GM12873 (cell line): ENCODE measurements around the gene ALDH3B1.

Experiments
- TF ChIP-seq, protein P1 (sequence below): IDR thresholded peaks from 2 replicates; pipeline ENCODE4 v1.5.1; 2012; ENCODE audit warnings: low read depth, mild to moderate bottlenecking, moderate library complexity, low read length, control low read depth; ENCODE audit not compliant: insufficient read depth; ENCODE audit errors: missing control alignments

The ALDH3B1 gene

DNA sequence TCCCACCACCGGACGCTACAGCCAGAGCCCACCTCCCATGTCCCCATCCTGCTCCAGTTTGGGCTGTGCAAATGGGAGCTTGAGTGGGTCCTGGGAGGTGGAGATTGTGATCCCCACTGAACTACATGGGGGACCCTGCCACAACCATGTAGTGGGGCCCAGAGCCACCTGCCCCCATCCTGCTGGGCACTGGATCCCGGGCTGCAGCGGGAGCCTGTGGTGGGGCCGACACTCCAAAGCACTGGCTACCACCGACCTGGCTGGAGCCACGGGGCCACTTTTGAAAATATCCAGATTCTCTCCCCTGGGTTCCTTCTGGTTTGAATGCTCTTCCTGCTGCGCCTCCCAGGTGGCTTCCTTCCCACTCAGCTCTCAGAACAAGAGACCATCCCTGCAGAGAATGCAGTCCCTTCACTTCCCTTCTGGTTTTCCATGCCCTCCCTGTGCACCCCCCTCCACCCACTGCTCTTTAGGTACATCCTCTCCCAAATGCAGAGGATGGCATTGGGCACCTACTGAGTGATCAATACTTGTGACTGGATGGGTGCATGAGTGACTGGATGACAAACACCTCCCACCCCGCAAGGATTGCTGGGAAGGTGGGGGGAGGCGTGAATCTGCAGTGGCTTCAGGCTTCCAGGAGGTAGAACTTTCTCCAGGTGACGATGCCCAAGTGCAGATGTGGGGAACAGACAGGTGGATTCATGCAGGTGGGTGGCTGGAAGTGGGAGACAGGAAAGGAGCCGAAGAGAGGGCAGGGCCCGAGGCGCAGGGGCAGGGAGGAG, 5.4 kb upstream of the ALDH3B1 start:
- TF ChIP-seq, protein P1, sequence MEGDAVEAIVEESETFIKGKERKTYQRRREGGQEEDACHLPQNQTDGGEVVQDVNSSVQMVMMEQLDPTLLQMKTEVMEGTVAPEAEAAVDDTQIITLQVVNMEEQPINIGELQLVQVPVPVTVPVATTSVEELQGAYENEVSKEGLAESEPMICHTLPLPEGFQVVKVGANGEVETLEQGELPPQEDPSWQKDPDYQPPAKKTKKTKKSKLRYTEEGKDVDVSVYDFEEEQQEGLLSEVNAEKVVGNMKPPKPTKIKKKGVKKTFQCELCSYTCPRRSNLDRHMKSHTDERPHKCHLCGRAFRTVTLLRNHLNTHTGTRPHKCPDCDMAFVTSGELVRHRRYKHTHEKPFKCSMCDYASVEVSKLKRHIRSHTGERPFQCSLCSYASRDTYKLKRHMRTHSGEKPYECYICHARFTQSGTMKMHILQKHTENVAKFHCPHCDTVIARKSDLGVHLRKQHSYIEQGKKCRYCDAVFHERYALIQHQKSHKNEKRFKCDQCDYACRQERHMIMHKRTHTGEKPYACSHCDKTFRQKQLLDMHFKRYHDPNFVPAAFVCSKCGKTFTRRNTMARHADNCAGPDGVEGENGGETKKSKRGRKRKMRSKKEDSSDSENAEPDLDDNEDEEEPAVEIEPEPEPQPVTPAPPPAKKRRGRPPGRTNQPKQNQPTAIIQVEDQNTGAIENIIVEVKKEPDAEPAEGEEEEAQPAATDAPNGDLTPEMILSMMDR, result no peak

DNA sequence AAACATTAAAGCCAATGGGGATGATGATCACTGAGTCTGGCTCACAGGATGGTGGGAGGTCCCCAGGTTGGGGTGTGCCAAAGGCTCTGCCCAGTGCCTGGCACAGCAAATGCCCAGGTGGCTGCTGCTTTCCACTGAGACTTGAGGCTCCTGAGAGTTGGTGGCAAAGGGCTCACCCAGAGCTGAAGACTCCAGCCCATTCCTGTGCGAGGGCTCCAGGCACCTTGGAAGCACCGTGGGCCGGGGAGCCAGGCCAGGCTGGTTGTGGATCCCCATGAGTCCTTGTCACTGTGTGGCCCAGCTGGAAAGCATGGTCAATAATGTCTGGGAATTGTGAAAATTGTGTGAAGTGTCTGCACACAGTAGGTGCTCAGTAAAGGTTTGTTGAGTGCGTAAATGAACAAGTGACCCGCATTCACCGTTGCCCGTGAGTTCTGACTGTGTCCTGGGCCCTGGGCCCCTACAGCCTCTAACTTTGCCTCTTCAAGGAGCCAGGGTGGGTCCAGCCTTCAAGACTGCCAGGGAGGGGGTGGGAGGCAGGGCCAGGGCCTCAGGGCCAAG, 3.4 kb upstream of the ALDH3B1 start:
- TF ChIP-seq, protein P1, result no peak

DNA sequence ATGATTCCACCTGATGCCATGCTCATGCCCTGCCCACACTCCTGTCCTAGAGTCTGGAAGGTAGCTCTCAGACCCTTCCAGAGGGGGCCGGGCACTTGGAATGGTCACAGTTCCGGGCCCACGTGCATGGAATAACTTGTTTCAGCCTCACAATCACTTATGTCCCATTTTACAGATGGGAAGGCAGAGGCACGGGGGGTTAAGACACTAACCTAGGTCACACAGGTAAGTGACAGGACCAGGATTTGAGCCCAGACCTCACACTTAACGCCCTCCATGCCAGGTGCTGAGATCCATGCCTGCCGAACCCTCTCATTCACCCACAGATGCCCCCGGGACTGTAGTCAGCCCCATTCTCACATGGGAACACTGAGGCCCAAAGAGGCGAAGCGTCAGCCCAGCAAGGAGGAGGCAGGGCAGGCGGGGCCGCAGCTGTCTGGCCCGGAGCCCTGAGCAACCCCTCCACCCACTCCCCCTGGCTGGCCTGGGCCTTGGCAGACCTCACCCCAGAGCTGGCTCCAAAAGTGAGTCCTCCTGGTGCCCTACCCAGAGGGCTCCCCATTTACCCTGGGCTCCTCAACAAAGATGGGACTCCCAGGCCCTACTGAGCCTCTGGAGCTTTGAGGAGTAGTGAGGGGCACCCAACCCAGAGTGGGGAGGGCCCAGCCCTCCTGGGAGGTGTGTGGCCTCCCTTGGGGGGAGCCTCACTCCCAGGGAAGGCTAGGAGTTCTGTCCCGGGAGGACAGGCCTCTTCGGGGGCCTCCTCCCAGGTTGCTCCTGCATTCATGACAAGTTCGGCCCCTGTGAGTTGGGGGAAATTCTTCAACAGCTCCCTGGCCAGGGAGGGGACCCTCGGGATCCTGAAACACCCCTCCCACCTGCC, 2.4 kb upstream of the ALDH3B1 start:
- TF ChIP-seq, protein P1, result no peak

DNA sequence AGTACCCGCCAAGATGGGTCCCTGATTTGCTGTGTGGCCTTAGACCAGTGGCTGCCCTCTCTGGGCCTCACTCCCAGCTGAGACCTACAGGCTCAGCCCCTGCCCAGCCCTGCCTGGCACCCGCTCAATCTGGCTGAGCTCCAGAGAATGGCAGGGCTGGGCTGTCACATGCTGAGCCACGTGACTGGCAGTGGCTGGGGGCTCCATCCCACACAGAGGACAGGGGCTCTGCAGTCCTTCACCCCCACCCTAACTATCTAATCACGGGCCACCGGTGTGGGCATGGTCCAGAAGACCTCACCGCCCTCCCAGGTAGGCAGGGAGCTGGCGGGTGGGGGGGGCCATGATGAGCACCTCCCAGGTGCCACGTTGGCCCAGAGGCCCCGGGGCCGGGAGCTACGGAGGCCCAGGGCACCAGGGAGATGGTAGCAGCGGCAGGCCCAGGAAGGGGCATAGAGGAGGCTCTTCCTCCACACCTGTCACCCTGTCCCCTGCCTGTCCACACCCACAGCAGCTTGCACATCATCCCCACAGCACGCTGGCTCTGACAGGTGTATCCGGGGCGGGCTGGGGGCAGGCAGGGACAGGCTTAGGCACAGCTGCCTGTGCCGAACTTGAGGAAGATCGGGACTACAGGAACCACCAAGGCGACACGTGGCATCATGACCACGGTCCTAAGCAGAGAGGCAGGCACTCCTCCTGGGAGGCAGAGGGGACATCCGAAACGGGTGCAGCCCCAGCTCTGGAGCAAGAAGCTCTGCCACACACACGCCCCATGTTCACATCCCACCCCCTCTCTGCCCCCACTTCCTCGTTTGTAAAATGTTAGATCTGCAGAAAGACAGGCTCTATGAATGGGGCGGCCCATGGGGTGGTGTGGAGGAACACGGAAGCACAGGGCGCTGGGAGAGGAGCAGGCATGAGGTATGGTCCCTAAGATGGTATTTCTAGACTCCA, 1.5 kb upstream of the ALDH3B1 start:
- TF ChIP-seq, protein P1, result no peak

DNA sequence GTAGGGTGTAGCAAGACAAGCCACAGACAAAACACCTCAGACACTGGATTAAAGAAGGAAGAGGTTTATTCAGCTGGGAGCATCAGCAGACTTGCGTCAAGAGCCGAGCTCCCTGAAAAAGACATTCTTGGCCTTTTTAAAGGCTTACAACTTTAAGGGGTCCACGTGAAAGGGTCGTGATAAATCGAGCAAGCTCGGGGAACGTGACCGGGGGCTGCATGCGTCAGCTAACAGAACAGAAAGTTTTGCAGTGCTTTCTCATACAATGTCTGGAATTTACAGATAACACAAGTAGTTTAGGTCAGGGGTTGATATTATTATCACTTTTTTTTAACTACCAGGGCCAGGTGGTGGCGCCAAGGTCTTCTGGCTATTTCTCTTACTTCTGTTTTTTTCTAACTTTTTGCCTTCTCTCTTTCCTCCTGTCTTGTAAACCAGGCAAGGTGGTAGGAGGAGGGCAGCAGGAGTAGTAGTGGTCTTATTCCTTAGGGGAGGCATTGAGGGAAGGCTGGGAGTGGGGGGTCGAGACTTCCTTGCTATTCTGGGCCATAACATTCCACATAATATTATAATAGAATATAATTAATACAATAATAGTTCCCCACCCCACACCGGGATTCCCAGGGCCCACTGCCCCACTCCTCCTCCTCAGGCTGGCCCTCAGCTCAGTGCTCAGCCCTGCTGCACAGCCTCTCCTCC, 587 bp upstream of the ALDH3B1 start:
- TF ChIP-seq, protein P1, result peak; percentile 37

DNA sequence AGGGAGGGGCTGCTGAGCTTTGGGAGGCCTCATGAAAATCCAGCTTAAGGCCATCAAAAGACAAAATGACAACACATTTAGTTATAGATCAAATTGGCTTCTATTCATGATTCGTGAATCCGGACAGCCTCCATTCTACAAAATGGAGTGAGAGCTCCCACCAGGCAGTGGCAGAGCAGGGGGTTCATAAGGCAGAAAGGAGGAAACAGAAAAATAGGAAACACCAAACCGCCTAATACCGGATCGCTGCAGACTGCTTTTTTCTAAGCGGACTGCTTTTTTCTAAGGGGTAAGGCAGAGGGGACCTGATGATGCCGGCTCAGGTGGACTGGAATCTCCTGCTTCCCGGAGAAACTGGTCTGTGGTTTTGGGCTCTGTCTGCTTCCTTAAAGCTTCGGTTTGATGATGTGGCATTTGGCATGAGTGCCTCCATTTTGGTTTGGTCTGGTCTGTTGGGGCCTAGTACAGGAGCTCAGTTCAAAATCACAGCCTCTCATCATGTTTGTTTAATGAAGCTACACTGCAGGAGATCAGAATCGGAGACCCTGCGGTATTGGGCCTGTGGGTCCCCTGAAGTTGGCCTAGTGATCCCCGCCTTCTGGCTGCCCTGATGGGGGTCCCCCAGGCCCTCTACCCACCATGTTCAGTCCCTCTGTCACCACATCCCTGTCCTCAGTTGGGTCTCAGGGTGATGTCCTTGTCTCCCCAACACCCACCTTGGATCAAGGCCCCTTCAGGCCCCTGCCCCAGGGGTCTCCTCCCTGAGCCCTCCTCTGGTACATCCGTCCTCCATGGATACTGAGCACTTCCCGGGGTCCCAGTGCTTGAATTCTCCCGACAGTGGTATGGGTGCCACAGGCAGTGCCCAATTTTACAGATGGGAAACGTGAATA, 1.2 kb downstream of the ALDH3B1 start:
- TF ChIP-seq, protein P1, result no peak
